ENCODE results near the gene TRHDE.

TRHDE gene

GRCh38 chr12:72250346-72250745 lies 21.8 kb upstream of the TRHDE start:
- TF ChIP-seq EZH2phosphoT487 (conservative IDR thresholded peaks at IDR 0.05; ENCODE audit: low read length) (no peak), CTCF (IDR thresholded peaks at IDR 0.05; ENCODE audit: insufficient read depth, low read length, poor library complexity, severe bottlenecking) (no peak)
- no peaks in the 10 kb centered on the region for H3K79me2 ChIP-seq (ENCODE audit: insufficient read depth, low read length)
- no peaks in the 10 kb centered on the region for H3F3A ChIP-seq (ENCODE audit: insufficient read depth)
- no peak overlapping the region for H3K4me2 ChIP-seq (ENCODE audit: low read depth, low read length, poor library complexity, severe bottlenecking)
- H4K20me1 ChIP-seq (ENCODE audit: low read depth, low read length) = no peaks in the 10 kb centered on the region
- H3K9ac ChIP-seq (ENCODE audit: low read length) = no peak overlapping the region
- H3K36me3 ChIP-seq (ENCODE audit: low read length) = no peaks in the 10 kb centered on the region
- no peaks in the 10 kb centered on the region for H3K27me3 ChIP-seq (ENCODE audit: low read length)
- H3K27ac ChIP-seq (ENCODE audit: low read depth, low read length) = no peak overlapping the region
- H3K4me3 ChIP-seq (ENCODE audit: insufficient read depth, low read length, poor library complexity, severe bottlenecking) = no peak overlapping the region
- peaks cover 3% of the 10 kb centered on the region; the same call in 1 of the 2 replicates for H3K9me3 ChIP-seq (ENCODE audit: insufficient read depth, low read length)
- no peaks in the 10 kb centered on the region for H3K9me2 ChIP-seq (replicated peaks; ENCODE audit: insufficient read depth, low read length)
- no peak overlapping the region for H2AFZ ChIP-seq (ENCODE audit: low read depth, low read length, severe bottlenecking)

DNA sequence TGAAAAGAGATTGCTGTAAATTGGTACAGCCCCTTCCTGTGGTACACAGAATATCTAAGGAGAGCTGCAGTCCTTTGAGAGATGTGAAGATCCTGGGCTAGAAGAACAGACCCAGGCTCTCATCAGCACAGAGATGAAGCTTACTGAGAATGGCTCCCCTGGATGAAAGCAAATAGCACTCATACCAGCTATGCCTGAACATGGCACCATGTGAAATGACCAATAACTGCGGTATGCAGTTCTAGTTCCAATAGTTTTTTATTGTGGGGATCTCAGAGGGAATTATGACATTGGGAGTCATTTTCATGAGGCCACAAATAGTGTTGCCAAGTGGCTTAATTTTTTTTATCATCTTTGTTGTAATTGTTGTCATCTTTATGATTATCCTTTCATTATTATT lies 15.4 kb upstream of the TRHDE start:
- H3K9me2 ChIP-seq (replicated peaks; ENCODE audit: insufficient read depth, low read length) = no peaks in the 10 kb centered on the region
- no peak overlapping the region for H3K4me2 ChIP-seq (ENCODE audit: low read depth, low read length, poor library complexity, severe bottlenecking)
- H3K27me3 ChIP-seq (ENCODE audit: low read length) = no peaks in the 10 kb centered on the region
- H2AFZ ChIP-seq (ENCODE audit: low read depth, low read length, severe bottlenecking) = no peak overlapping the region
- H3K27ac ChIP-seq (ENCODE audit: low read depth, low read length) = no peak overlapping the region
- TF ChIP-seq EZH2phosphoT487 (conservative IDR thresholded peaks at IDR 0.05; ENCODE audit: low read length) (no peak), CTCF (IDR thresholded peaks at IDR 0.05; ENCODE audit: insufficient read depth, low read length, poor library complexity, severe bottlenecking) (no peak)
- no peaks in the 10 kb centered on the region for H3K36me3 ChIP-seq (ENCODE audit: low read length)
- H3F3A ChIP-seq (ENCODE audit: insufficient read depth) = no peaks in the 10 kb centered on the region
- H3K9ac ChIP-seq (ENCODE audit: low read length) = no peak overlapping the region
- no peaks in the 10 kb centered on the region for H3K9me3 ChIP-seq (ENCODE audit: insufficient read depth, low read length)
- no peak overlapping the region for H3K4me3 ChIP-seq (ENCODE audit: insufficient read depth, low read length, poor library complexity, severe bottlenecking)
- no peaks in the 10 kb centered on the region for H4K20me1 ChIP-seq (ENCODE audit: low read depth, low read length)
- no peaks in the 10 kb centered on the region for H3K79me2 ChIP-seq (ENCODE audit: insufficient read depth, low read length)

GRCh38 chr12:72261885-72262284 lies 10.3 kb upstream of the TRHDE start:
- Histone ChIP-seq H3K27ac (ENCODE audit: low read depth, low read length) (no peak overlapping the region), H3F3A (ENCODE audit: insufficient read depth) (no peaks in the 10 kb centered on the region), H4K20me1 (ENCODE audit: low read depth, low read length) (no peaks in the 10 kb centered on the region; the same call in 1 of the 2 replicates), H3K27me3 (ENCODE audit: low read length) (no peaks in the 10 kb centered on the region), H3K9me3 (ENCODE audit: insufficient read depth, low read length) (no peaks in the 10 kb centered on the region), H3K9ac (ENCODE audit: low read length) (no peak overlapping the region), H3K9me2 (replicated peaks; ENCODE audit: insufficient read depth, low read length) (no peaks in the 10 kb centered on the region), H3K36me3 (ENCODE audit: low read length) (no peaks in the 10 kb centered on the region), H3K4me3 (ENCODE audit: insufficient read depth, low read length, poor library complexity, severe bottlenecking) (no peak overlapping the region), H2AFZ (ENCODE audit: low read depth, low read length, severe bottlenecking) (no peak overlapping the region), H3K4me2 (ENCODE audit: low read depth, low read length, poor library complexity, severe bottlenecking) (no peak overlapping the region), H3K79me2 (ENCODE audit: insufficient read depth, low read length) (no peaks in the 10 kb centered on the region)
- no peak for TF ChIP-seq CTCF (IDR thresholded peaks at IDR 0.05; ENCODE audit: insufficient read depth, low read length, poor library complexity, severe bottlenecking)
- no peak for TF ChIP-seq EZH2phosphoT487 (conservative IDR thresholded peaks at IDR 0.05; ENCODE audit: low read length)

Data from SU-DHL-6 (cell line).